Stimulated activated CD8-positive, alpha-beta memory T cell treated with anti-CD3 and anti-CD28 coated beads, Interleukin-2, amount 100 ng/mL, for 1 hour (primary cell): ENCODE measurements around the gene IFIH1.

Source experiments
- DNase-seq, 2 donors: peaks; one replicate each; pipeline ENCODE4 v3.0.0-alpha.2; 2020; ENCODE audit warnings: low read depth in 2 of 2

IFIH1 gene

GRCh38 chr2:162257425-162257824 lies 61.1 kb downstream of the IFIH1 start:
- DNase-seq, result no peak

- no peak for DNase-seq
Observed at GRCh38 chr2:162256591-162256991, 61.9 kb downstream of the IFIH1 start.

GRCh38 chr2:162254236-162254871 lies 64.1 kb downstream of the IFIH1 start:
- no peak for DNase-seq

- DNase-seq, result no peak
Observed at GRCh38 chr2:162253435-162253834, 65.0 kb downstream of the IFIH1 start.

GRCh38 chr2:162252153-162252552 lies 66.3 kb downstream of the IFIH1 start:
- DNase-seq, result no peak

GRCh38 chr2:162245781-162246180 lies 72.7 kb downstream of the IFIH1 start:
- DNase-seq, result no peak

GRCh38 chr2:162245061-162245460 lies 73.4 kb downstream of the IFIH1 start:
- DNase-seq, result no peak

- no peak for DNase-seq
Observed at GRCh38 chr2:162244541-162245031, 73.9 kb downstream of the IFIH1 start.

- DNase-seq, result no peak
Observed at GRCh38 chr2:162243715-162244114, 74.8 kb downstream of the IFIH1 start.

- DNase-seq, result no peak
Observed at GRCh38 chr2:162243294-162243693, 75.2 kb downstream of the IFIH1 start, which contains the start of gene FAP. TSS of gene FAP (minus strand) at chr2:162243445. CDS start at chr2:162243327, 118 bp downstream.

- DNase-seq, result no peak
Observed at GRCh38 chr2:162242586-162243280, 75.8 kb downstream of the IFIH1 start.

- DNase-seq, result no peak
Observed at GRCh38 chr2:162241571-162241970, 76.9 kb downstream of the IFIH1 start.

- no peak for DNase-seq
Observed at GRCh38 chr2:162234620-162235462, 83.6 kb downstream of the IFIH1 start.

GRCh38 chr2:162233197-162233596 lies 85.3 kb downstream of the IFIH1 start:
- no peak for DNase-seq

- no peak for DNase-seq
Observed at GRCh38 chr2:162232671-162233070, 85.8 kb downstream of the IFIH1 start.

GRCh38 chr2:162232027-162232426 lies 86.5 kb downstream of the IFIH1 start:
- DNase-seq, result no peak

- no peak for DNase-seq
Observed at GRCh38 chr2:162230761-162231160, 87.7 kb downstream of the IFIH1 start.

GRCh38 chr2:162226836-162227235 lies 91.6 kb downstream of the IFIH1 start:
- no peak for DNase-seq

GRCh38 chr2:162221064-162221463 lies 97.4 kb downstream of the IFIH1 start:
- DNase-seq, result peak; percentile 34 to 35

- DNase-seq, result no peak
Observed at GRCh38 chr2:162220368-162220767, 98.1 kb downstream of the IFIH1 start.

- no peak for DNase-seq
Observed at GRCh38 chr2:162219426-162219825, 99.1 kb downstream of the IFIH1 start.

- DNase-seq, result no peak
Observed at GRCh38 chr2:162217598-162217997, 100.9 kb downstream of the IFIH1 start.
